HG02623 (cell line): Measurements from ENCODE around the gene DHCR24.
"Not testable (repeated sequence)": the region's sequence is repeated elsewhere in the genome, so short reads cannot be mapped to it uniquely, and the experiment has no call there.

Experiments
- ATAC-seq: cut with Tn5 transposase; IDR thresholded peaks from one replicate; pipeline ENCODE4 v1.9.1; 2021; ENCODE audit warnings: moderate library complexity; ENCODE audit not compliant: unreplicated experiment

The DHCR24 gene, protein sequence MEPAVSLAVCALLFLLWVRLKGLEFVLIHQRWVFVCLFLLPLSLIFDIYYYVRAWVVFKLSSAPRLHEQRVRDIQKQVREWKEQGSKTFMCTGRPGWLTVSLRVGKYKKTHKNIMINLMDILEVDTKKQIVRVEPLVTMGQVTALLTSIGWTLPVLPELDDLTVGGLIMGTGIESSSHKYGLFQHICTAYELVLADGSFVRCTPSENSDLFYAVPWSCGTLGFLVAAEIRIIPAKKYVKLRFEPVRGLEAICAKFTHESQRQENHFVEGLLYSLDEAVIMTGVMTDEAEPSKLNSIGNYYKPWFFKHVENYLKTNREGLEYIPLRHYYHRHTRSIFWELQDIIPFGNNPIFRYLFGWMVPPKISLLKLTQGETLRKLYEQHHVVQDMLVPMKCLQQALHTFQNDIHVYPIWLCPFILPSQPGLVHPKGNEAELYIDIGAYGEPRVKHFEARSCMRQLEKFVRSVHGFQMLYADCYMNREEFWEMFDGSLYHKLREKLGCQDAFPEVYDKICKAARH

DNA sequence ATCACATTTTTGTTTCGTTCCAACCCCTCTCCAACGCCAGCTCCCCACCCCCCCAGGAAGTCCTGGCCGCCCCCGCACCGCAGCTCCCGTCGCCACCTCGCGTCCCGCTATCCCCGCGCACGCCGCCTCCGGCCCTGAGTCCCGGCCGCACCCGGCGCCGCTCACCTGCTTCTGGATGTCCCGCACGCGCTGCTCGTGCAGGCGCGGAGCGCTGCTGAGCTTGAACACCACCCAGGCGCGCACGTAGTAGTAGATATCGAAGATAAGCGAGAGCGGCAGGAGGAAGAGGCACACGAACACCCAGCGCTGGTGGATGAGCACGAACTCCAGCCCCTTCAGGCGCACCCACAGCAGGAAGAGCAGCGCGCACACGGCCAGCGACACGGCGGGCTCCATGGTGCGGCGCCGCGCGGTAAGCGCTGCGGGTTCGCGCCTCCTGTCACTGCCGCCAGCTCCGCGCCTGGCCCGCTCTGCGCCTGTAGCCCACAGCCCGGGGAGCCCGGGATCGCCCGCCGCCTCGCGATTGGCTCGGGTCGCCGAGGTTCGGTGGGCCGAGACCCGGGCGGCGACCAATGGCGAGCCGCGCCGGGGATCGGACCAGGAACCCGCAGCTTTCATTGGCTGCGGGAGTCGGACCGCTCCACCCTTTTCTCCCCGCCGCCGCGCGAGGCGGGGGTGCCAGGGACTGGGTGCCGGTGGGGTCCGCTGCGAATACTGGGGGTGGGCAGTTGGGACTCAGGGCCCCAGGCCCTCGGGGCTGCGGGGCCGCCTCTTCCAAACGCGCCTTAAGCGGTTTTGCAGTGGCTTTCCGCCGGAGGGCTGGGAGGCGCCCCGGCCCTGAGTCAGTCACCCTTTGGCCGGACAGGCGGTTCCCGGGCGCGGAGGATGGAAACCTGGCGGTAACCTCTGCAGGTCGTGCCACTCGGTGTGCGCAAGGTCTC lies at the start of gene DHCR24:
DHCR24 (minus strand) TSS at position 472 of the 941 bp plus-strand sequence; CDS start at position 396, 76 bp downstream.
- peak; percentile 87 for ATAC-seq

DNA sequence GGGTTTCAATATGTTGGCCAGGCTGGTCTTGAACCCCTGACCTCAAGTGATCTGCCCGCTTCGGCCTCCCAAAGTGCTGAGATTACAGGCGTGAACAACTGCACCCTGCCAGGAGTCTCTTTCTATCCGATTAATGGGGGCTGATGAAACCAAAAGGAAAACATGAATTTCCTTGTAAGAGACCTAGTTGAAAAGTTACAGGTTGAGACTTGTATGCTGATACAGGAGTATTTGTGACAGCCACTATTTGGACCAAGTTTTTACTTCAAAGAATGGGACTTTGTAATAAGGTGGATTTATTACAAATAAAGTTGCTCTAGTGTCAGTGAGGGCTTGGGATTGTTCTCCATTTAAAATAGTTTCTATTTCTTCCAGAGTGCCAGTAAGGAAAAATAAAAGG lies 49.8 kb upstream of the DHCR24 start:
- ATAC-seq: no peak

DNA sequence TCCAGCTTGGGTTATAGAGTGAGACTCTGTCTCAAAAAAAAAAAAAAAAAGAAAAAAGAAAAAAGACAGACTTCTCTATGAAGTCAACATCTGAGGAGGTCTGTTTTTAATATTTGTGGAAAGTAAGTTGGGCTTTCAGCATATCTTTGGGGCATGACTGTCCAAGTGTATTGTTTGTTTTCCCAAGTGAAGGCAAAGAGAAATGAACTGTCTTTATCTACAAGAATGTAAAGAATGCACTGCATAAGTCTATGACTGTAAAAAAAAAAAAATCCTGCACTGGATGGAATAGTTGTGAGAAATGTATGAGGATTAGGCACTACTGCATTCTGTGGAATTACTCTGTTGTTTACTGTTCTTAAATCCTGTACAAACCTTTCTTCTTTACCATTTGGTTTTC lies 47.9 kb upstream of the DHCR24 start:
- no peak for ATAC-seq

DNA sequence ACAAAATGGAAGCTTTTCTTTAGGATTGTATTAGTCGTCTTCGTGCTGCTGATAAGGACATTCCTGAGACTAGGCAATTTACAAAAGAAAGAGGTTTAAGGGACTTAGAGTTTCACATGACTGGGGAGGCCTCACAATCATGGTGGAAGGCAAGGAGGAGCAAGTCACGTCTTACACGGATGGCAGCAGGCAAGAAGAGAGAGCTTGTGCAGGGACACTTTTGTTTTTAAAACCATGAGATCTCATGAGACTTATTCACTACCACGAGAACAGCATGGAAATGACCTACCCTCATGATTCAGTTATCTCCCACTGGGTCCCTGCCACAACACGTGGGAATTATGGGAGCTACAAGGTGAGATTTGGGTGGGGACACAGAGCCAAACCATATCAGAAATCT lies 47.1 kb upstream of the DHCR24 start:
- not testable (repeated sequence) for ATAC-seq

DNA sequence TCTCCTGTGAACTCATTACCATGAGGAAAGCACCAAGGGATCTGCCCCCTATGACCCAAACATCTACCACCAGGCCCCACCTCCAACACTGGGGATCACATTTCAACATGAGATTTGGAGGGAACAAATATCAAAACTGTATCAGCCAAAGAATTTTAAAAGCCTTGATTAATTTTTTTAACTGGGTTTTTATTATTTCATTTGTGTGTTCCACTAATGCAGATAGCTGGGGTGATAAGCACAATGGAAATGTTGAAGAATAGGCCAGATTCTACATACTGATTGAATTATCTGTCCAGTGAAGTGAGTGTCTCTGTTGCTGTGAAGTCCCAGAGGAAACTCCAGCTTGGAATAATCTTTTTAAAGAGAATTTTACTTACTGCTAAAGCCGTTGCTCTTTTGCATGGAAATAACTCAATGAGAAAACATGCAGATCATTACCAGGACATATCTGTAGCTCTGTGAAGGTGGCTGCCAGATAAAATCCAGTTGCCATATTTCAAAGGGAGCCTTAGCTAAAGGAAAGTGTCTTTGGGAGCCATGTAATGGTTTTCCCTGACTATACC lies 44.4 kb upstream of the DHCR24 start:
- no peak for ATAC-seq

DNA sequence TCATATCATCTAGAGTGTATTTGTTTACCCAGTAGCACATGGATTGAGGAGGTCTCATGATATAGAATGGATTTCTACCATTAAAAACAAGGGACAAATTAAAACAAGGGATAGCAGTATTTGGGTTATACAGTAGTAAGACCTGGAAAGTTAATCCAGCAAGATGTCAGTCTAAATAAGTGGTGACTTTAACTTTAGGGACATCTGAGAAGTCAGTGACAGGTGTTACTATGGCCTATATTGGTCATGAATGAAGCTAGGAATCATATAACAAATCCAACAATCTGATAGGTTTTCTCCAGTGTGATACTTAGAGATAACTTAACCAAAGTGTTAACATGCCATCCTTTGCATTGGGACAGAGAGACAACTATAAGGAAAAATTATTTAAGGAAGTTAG lies 42.7 kb upstream of the DHCR24 start:
- ATAC-seq: no peak

DNA sequence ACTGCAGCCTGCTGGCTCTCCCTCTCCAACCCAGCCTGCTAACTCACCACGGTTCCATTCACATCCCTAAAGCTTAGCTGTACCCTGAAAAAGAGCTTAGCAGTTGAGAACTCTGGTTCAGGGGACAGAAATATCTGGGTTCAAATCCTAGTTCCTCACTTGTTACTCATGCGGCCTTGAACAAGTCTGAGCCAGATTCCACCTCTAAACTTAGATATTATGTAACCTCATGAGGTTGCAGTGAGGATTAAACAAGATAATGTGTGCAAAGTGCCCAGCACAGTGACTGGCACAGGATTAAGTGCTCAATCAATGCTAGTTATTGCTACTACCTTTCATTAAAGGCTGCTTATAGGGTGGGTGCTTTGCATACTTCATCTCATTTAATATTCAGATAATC lies 41.3 kb upstream of the DHCR24 start:
- no peak for ATAC-seq

DNA sequence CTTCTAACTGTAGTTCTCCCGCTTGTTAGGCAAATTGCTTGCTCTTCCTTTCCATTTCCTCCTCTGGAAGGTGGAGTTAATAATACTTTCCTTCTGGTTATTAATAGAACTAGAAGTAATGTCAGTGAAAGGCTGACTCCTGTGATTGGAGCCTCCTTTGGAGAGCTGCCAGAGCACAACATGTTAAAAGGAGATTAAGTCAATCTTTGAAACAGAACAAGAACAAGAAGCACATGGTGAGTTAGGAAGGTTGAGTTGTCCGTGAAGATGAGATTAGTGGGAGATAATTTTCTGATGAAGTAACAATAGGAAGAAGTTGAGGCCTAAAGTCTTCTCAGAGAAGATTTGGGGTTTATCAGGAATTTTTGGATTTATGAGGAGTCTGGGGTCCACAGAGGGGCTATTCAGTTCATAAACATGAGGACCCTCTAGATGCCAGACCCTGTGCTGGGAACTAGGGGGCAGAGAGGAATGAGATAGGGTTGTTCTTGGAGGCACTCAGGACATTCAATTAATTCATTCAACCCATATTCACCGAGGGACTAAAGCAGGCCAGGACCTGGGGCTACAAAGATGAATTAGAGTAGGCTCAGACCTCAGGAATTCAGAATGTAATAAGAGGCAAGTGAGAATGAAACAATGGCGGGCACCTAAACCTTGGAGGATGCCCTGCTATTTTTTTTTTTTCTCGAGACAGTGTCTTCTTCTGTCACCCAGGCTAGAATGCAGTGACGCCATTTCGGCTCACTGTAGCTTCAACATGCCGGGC lies 40.7 kb upstream of the DHCR24 start:
- ATAC-seq: no peak

DNA sequence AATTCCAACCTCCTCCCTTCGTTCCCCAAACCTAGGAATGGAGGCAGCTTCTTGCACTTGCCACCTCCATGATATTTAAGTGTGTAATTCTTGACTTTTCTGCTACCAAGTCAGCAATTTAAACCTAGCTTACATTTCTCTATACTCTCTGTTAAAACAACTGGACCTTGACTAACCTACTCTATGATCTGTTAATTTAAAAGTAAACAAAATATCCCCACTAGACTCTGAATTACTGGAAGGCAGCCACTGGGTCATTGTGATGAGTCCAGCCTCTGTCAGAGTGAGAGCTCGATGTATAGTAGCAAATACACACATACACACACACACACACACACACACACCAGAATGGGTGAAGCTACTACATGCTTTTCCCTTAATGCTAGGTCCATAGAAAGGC lies 40.0 kb upstream of the DHCR24 start:
- ATAC-seq: no peak

DNA sequence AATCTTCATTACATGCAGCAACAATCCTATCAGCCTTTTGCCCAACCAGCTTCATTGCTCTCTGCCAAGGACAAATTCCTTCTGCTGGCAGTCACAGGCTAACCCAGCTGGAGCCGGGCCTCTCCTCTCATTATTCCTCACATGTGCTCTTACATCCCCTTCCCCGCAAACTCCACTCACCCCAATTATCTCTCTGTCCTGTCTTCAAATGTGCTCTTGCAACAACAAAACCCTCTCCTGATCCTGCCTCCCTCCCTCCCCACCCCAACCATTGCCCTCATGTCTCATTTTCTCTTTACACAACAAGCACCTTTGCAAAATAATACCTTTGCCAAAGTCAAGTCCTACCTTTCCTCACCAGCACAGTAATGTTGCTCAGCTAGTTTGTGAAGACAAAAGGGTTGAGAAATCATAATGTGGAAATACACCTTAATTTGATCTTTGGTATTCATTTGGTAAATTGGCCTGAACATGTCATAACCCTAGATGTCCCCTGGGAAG lies 36.0 kb upstream of the DHCR24 start:
- no peak for ATAC-seq

DNA sequence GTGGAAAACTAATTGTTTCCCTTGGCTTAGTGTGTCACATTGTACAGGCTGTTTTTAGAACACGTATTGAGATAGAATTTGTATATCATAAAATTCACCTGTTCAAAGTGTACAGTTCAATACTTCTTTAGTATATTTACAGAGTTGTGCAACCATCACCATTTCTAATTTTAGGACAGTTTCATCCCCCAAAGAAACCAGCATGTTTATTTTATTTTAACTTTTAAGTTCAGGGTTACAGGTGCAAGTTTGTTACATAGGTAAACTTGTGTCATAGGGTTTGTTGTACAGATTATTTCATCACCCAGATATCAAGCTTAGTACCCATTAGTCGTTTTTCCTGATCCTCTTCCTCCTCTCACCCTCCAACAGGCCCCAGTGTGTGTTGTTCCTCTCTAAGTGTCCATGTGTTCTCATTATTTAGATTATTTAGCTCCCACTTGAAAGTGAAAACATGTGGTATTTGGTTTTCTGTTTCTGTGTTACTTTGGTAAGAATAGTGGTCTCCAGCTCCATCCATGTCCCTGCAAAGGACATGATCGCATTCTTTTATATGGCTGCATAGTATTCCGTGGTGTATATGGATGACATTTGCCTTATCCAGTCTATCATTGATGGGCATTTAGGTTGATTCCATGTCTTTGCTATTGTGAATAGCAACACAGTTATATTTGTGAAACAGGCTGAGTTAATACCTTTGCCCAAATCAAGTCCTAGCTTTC lies 35.2 kb upstream of the DHCR24 start:
- ATAC-seq: no peak

DNA sequence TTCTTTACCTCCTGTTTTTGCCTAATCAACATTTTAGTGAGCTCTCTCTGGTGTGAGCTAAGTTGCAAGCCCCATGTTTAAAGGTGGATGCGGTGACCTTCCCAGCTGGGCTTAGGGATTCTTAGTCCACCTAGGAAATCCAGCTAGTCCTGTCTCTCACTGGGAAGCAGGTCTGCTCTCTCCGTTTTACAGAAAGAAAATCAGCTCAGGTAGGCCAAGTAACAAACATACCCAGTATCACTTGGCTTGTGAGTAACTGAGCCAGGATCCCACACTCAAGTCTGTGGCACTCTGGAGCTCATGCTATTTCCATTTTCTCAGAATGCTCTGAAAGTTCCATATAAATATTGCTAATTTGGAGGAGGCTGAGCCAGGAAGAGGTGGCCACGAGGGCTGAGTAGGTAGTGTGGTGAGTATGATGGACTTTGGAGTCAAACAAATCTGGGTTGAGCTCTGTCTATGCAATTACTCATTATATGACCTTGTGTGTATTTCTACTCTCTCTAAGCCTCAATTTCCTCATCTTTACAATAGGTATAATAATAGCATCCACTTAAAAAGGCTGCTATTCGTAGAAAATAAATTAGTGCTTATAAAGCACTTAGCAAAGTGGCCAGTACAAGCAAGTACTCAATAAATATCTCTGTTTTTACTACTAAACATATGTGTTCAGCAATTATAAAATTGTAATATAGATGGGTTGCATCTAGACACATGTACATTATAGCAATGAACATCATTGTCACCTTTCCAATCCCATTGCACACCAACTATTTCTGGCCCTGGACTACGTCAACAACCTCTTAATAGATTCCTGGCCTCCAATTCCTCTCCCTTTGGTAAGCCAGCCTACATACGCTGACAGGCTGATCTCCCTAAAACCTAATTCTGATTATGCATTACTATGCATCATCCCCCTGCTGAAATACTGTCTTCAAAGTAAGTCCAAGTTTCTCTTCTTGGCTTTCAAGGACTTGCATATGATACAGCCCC lies 32.7 kb upstream of the DHCR24 start:
- ATAC-seq: no peak

DNA sequence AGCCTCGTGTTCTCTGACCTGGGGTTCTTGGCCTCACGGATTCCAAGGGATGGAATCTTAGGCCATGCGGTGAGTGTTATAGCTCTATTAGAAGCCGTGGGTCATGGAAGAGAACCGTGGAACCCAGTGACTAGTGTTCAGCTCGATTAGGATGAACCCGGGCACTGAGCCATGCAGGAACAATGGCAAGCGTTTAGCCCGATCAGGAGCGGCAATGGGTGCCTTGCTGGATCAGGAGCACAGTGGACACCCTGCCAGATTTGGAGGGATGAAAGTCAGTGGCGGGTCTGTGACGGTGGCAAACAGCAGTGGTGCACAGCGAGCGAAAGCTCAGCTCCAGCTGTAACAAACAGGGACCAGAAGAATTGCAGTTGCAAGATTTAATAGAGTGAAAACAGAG lies 24.1 kb upstream of the DHCR24 start:
- ATAC-seq: not testable (repeated sequence)

DNA sequence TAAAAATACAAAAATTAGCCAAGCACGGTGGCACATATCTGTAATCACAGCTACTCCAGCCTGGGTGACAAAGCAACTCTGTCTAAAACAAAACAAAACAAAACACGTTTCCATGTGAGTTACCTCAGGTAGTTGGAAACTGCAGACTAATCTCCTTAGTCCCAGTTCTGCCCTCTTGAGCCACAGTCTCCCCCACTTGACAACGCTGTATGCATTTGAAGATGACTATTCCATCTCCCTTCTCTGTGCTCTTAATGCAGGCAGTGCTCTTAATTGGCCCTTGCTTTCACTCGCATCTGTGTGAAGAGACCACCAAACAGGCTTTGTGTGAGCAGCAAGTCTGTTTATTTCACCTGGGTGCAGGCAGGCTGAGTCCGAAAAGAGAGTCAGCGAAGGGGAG lies 19.6 kb upstream of the DHCR24 start:
- no peak for ATAC-seq

DNA sequence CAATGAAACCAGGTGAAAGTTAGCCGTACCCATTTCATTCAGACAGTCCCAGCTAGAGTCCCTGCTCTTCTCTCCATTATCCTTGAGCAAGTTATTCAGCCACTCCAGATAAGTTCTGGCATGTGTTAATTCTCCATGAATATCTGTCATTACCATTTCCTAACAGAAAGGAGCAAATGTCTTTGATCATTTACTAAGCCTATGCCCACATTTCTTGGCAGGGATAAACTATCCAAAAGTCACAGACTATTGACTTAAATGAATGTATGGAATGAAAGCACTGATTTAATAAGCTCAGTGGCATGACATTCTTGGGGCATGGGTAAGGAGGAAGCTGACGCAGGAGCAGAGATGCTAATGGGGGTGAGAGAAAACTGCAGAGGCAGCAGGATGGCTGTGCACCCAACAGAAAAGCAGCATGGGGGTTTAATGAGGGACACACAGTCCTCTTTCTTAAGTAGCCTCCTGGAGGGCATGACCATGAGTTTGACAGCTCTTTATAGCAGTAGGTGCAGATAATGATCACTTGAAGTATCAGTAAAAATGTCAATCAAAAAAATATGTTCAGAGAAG lies 17.6 kb upstream of the DHCR24 start:
- ATAC-seq: no peak

DNA sequence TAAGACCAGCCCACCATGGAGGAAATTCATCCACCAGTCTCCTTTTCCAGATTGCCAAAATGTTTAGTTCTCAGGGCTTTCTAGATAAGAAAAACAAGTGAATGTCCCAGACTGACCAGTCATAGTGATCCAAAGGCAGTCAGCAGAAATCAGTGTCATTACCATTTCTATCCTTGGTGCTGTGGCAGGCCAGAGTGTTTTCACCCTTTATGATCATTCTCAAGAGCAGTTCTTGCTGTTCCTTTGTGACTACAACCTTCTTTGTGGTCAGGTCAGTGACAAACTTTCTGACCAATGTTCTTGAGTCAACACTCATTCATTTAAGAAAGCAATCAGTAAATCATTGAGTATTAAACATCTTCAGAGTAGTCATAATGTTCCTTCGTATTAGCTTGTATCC lies 7.3 kb upstream of the DHCR24 start:
- no peak for ATAC-seq

DNA sequence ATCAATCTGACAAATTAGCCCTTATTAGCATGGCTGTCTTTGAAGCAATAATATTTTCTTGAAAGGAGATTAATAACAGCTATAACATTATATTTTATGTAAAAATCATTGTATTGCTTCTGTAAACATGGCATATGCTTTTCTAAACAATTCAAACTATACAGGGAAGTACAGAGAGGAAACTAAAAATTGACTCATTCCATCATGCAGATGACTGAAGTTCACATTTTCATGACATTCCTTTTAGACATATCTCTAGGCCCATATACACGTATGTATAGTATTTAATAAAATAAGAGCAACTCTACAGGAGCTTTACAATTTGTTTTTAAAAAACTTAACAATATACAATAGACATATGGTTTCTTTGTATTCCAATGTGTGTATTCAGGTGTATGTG lies 5.6 kb upstream of the DHCR24 start:
- no peak for ATAC-seq

DNA sequence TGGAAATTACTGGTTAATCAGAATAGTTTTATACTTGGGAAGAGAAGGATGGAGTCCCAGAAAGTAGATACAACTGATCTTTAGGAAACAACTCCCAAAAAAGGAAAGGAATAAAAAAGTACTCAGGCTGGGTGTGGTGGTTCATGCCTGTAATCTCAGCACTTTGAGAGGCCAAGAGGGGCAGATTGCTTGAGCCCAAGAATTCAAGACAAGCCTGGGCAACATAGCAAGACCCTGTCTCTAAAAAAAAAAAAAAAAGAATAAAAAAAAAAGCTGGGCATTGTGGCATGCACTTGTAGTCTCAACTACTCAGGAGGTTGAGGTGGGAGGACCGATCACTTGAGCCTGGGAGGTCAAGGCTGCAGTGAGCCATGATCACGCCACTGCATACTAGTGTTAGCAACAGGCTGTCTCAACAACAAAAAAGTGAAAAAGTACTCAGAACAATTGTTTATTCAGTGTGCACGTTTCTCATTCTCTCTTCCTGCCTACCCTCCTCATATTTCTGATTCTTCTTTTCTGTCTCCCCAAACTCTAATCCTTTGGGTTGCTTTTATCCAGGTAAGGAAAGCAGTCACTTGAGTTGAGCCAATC lies 2.2 kb upstream of the DHCR24 start:
- no peak for ATAC-seq
